HL-60 (cell line): ENCODE data around the gene RGMA.

Experiments used
- TF ChIP-seq, protein P1 (sequence below): IDR thresholded peaks from one replicate; pipeline ENCODE4 v1.5.1; 2011; ENCODE audit warnings: low read length, control low read depth, inconsistent platforms; ENCODE audit not compliant: insufficient read depth
- TF ChIP-seq, protein P2 (sequence below): IDR thresholded peaks from 2 replicates; pipeline ENCODE4 v1.6.1; 2012; ENCODE audit warnings: low read depth; ENCODE audit not compliant: insufficient replicate concordance

DNA sequence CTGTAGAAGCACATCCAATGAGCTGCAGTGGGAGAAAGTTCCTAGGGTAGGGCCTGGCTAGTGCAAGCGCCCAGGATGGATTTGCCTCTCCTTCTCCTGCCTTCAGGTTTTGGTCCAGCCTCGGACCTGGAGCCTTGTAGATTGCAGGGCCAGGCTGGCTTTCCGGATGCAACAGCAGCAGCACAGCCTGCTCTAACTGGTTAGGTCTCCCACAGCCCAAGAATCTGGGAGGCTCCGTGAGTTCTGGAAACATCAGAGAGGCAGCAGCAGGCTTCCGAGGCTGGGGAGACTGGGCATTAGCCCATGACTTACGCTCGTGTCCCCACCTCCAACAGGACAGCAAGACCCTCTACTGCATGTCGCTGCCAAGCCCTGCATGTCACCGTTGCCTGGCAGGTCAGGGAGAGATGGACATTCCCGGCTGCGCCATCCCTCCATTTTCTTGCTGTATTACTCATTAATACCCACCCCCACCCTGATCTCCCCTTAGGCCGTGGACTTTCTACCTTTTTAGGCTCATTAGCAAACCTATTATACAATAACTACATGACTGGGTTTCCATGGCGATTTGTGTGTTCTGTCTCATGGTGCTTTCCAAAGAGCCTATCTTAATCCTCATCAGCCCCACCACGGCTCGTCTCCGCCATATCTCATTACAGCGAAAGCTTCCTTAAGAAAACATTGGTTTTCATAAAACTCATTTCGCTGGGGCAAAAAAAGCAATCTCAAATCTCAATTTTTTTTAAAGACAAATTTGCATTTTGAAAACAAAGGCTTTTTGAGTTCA is 40.9 kb upstream of the RGMA start:
- TF ChIP-seq, protein P1, sequence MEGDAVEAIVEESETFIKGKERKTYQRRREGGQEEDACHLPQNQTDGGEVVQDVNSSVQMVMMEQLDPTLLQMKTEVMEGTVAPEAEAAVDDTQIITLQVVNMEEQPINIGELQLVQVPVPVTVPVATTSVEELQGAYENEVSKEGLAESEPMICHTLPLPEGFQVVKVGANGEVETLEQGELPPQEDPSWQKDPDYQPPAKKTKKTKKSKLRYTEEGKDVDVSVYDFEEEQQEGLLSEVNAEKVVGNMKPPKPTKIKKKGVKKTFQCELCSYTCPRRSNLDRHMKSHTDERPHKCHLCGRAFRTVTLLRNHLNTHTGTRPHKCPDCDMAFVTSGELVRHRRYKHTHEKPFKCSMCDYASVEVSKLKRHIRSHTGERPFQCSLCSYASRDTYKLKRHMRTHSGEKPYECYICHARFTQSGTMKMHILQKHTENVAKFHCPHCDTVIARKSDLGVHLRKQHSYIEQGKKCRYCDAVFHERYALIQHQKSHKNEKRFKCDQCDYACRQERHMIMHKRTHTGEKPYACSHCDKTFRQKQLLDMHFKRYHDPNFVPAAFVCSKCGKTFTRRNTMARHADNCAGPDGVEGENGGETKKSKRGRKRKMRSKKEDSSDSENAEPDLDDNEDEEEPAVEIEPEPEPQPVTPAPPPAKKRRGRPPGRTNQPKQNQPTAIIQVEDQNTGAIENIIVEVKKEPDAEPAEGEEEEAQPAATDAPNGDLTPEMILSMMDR = no peak
- TF ChIP-seq, protein P2, sequence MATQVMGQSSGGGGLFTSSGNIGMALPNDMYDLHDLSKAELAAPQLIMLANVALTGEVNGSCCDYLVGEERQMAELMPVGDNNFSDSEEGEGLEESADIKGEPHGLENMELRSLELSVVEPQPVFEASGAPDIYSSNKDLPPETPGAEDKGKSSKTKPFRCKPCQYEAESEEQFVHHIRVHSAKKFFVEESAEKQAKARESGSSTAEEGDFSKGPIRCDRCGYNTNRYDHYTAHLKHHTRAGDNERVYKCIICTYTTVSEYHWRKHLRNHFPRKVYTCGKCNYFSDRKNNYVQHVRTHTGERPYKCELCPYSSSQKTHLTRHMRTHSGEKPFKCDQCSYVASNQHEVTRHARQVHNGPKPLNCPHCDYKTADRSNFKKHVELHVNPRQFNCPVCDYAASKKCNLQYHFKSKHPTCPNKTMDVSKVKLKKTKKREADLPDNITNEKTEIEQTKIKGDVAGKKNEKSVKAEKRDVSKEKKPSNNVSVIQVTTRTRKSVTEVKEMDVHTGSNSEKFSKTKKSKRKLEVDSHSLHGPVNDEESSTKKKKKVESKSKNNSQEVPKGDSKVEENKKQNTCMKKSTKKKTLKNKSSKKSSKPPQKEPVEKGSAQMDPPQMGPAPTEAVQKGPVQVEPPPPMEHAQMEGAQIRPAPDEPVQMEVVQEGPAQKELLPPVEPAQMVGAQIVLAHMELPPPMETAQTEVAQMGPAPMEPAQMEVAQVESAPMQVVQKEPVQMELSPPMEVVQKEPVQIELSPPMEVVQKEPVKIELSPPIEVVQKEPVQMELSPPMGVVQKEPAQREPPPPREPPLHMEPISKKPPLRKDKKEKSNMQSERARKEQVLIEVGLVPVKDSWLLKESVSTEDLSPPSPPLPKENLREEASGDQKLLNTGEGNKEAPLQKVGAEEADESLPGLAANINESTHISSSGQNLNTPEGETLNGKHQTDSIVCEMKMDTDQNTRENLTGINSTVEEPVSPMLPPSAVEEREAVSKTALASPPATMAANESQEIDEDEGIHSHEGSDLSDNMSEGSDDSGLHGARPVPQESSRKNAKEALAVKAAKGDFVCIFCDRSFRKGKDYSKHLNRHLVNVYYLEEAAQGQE = no peak
